Activated CD4-positive, alpha-beta T cell treated with anti-CD3 and anti-CD28 coated beads, Interleukin-2, amount 50 U/mL, for 24 hours (primary cell): Measurements from ENCODE around the gene NBPF9.
"Not testable (repeated sequence)": the region's sequence is repeated elsewhere in the genome, so short reads cannot be mapped to it uniquely, and the experiment has no call there.

Experiments used
- DNase-seq, 2 donors: peaks; one replicate each; pipeline ENCODE4 v3.0.0-alpha.2; 2020; ENCODE audit warnings: low read depth in 1 of 2, low spot score in 1 of 2

The NBPF9 gene, protein sequence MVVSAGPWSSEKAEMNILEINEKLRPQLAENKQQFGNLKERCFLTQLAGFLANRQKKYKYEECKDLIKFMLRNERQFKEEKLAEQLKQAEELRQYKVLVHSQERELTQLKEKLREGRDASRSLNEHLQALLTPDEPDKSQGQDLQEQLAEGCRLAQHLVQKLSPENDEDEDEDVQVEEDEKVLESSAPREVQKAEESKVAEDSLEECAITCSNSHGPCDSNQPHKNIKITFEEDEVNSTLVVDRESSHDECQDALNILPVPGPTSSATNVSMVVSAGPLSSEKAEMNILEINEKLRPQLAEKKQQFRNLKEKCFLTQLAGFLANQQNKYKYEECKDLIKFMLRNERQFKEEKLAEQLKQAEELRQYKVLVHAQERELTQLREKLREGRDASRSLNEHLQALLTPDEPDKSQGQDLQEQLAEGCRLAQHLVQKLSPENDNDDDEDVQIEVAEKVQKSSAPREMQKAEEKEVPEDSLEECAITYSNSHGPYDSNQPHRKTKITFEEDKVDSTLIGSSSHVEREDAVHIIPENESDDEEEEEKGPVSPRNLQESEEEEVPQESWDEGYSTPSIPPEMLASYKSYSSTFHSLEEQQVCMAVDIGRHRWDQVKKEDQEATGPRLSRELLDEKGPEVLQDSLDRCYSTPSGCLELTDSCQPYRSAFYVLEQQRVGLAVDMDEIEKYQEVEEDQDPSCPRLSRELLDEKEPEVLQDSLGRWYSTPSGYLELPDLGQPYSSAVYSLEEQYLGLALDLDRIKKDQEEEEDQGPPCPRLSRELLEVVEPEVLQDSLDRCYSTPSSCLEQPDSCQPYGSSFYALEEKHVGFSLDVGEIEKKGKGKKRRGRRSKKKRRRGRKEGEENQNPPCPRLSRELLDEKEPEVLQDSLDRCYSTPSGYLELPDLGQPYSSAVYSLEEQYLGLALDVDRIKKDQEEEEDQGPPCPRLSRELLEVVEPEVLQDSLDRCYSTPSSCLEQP (N-terminal part only)

GRCh38 chr1:149103109-149104081, at the start of gene NBPF9:
Gene NBPF9, minus strand, starts transcription at chr1:149103551. Its CDS starts 21,412 bp downstream, at chr1:149082139.
- peak; percentile 21 to 25 for DNase-seq

DNA sequence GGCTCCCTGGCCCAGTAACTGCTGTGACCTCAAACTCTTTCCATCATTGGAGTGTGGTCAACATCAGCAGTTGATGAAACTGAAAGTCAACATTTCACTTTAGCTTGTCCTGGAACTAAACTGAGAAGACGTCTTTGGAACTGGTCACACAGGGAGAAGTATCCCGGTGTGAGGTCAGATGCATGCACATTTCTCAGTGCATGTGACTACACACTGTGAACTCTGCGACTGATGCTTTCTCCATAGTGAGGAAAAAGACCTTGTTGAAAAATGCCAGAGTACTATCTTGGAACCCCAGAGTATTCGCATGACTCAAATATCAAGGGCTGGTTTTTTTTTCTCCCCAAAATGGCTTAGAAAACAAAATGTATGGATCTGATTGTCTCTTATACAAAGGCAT, 46.6 kb upstream of the NBPF9 start:
- not testable (repeated sequence) for DNase-seq

- DNase-seq: not testable (repeated sequence)
These were observed 34.2 kb upstream of the NBPF9 start for GRCh38 chr1:149137585-149137984.

- not testable (repeated sequence) for DNase-seq
These were observed 27.6 kb upstream of the NBPF9 start for GRCh38 chr1:149130938-149131337.

GRCh38 chr1:149129245-149129644, 25.9 kb upstream of the NBPF9 start:
- not testable (repeated sequence) for DNase-seq

GRCh38 chr1:149126555-149127145, 23.3 kb upstream of the NBPF9 start:
- not testable (repeated sequence) for DNase-seq

GRCh38 chr1:149123948-149124926, 20.9 kb upstream of the NBPF9 start:
- not testable (repeated sequence) for DNase-seq

DNA sequence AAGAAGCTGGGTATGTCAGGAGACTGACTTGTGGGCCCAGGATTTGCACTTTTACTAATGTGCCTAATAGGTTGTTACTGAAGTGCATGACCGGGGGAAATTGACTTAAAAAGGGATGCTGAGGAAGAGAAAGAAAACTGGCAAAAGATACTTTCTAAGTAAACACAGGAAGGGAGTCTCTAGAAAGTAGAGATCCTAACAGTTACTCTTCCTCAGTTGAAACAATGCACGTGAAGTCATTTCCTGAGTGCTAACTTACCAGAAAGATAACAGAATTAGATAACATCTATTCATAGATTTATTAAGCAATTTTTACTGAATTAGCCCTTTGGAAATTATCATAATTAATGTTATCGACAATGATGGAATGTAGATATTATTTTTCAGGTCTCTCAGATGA, 9.5 kb upstream of the NBPF9 start:
- not testable (repeated sequence) for DNase-seq

DNA sequence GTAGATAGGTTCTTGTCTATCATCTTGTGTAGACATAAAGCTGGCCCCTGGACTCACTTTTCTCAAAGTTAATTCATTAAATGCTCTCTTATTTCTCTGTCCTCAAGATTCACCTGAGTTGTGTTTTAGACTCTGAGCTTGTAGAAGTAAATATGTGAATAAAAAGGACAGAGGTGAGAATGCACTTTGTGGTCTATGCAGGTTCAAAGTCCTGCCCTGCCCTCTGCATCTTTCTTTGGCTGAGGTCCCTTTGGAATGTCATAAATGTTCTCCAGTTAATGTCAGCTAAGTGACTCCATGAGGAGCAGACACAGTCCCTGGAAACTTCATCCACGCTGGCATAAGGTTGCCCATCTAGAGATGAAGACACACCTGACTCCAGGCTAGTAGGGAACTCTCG, 7.0 kb upstream of the NBPF9 start:
- not testable (repeated sequence) for DNase-seq

DNA sequence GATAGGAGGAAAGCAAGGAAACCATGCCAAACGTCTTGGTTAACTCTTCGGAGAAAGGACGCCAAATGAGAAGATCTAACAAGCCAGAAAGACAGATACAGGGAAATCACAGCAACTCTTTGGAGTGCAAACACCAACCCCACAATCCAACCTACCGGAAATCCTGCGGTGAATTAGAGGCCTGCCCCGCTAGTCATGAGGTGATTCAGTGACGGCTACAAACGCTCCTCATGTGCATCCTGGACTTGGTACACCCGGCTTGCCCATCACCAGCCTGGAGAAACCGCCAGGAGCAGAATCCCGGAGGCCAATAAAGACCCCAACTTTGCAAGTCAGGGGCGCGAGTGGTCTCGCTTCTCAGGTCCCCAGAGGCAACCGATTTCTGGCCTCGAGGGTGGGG, 777 bp downstream of the NBPF9 start:
- peak in 1 of 2 donors; percentile 7 for DNase-seq

DNA sequence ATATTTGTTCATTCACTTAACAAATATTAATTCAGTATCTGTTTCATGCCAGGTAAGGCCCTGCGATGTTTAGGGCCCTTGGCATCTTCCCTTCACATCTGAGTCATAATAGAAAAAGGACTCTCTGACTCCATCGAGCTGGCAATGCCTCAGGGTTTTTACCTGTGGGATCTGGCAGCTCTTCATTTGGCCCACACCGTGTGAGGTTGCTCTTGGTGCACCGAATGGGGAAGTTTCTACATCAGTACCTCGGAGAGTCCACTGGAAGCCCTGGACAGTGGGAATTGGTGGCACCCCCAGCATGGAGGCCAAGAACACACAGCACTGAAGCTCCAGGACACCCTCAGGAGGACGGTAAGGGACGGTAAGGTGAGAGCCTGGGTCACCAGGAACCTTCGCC, 5.1 kb downstream of the NBPF9 start:
- DNase-seq: not testable (repeated sequence)

- DNase-seq: not testable (repeated sequence)
These were observed 10.2 kb downstream of the NBPF9 start for GRCh38 chr1:149093155-149093554.

GRCh38 chr1:149075505-149076127, 27.7 kb downstream of the NBPF9 start:
- not testable (repeated sequence) for DNase-seq

GRCh38 chr1:149064611-149065010, 38.7 kb downstream of the NBPF9 start:
- not testable (repeated sequence) for DNase-seq

- DNase-seq: not testable (repeated sequence)
These were observed 60.3 kb downstream of the NBPF9 start for GRCh38 chr1:149043056-149043455.

DNA sequence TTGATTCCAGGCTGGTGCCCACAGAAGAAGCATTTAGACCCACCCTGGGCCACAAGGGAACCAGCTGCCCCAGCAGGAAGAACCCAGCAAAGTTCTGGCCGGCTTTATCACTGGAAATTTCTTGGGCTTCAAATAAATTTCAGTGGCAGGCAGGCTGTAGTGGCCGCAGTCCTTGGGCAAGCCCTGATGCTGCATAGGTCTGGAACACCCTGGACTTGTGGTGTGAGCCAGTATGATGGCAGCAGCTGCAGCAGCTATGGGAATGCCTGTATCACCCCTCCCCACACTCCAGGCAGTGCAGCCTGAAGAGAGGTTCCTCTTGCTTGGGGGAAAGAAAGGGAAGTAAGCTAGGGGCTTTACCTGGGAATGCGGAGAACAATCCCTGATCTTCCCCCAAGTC, 69.4 kb downstream of the NBPF9 start:
- DNase-seq: not testable (repeated sequence)

DNA sequence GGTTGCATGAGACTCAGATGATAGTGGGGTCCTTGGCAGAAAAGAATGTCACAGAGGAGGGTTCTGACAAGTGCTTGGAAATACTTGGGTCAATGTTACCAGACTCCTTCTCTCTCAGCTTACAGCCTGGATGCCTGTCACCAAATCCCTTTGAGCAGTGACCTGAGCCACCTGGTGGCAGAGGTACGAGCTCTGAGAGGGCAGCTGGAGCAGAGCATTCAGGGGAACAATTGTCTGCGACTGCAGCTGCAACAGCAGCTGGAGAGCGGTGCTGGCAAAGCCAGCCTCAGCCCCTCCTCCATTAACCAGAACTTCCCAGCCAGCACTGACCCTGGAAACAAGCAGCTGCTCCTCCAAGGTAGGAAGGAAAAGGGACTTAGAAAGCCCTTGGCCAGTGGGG, 79.0 kb downstream of the NBPF9 start:
- not testable (repeated sequence) for DNase-seq

DNA sequence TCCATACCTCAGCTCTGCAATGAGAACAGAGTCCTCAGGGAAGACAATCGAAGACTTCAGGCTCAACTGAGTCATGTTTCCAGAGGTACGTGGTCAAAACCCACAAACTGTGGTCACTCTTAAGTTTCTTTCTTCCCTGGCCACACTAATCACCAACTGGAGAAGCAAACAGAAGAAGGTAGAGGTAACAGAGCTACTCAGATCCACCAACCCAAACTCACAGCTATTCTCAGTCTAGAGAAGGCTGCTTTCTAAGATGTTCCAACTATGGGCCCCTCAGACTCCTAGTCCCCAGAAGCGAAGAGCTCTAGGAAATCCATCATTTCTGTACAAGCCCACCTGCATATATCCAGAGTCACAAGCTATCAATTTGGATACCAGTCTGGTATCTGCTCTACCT, 84.8 kb downstream of the NBPF9 start:
- DNase-seq: not testable (repeated sequence)
